Measurements from ENCODE around the gene KMT5B. TPM values are rescaled to one million over a fixed set of nuclear protein-coding genes. Genes with fewer than 3 reads are reported as not detected.
"Not testable (repeated sequence)": the region's sequence is repeated elsewhere in the genome, so short reads cannot be mapped to it uniquely, and the experiment has no call there.

KMT5B gene
- total RNA-seq, 1 experiment from 2014 or later: 35.1 TPM

DNA sequence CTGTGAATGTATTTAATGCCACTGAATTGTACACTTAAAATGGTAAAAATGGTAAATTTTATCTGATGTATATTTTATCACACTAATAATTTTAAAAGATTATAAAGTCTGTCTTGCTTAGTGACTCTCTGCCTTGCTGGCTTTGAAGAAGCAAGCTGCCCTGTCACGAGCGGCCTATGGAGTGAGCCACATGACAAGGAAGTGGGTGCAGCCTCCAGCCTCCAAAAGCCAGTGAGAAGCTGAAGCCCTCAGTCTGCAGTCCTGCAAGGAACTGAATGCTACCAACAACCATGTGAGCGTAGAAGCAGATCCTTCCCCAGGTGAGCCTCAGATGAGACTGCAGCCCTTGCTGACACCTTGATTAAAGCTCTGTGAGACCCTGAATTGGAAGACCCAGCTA is 38.7 kb upstream of the KMT5B start:
- ChIA-PET RAD21 (ENCODE audit: low non-redundant PET in 1 of 2, low total read pairs in 2 of 2, uncharacterized antibody in 2 of 2, unreplicated experiment in 2 of 2) (no interaction called here), POLR2A (no interaction called here), CTCF (no interaction called here)
- no peak overlapping the region for H2AFZ ChIP-seq (ENCODE audit: low read depth, low read length, poor library complexity, severe bottlenecking)
- H3K79me2 ChIP-seq (ENCODE audit: insufficient read depth, low read length): no peaks in the 10 kb centered on the region
- H3K9me3 ChIP-seq (ENCODE audit: control insufficient read depth in 1 of 2, insufficient read depth in 1 of 2, low read depth in 1 of 2, low read length in 2 of 2): no peaks in the 10 kb centered on the region
- DNase-seq (ENCODE audit: low read depth, low spot score) (no peak), ATAC-seq (no peak)
- no peak overlapping the region for H3K4me3 ChIP-seq (replicated peaks in 1 of 2; ENCODE audit: low read depth in 1 of 2, low read length in 2 of 2)
- H3K4me2 ChIP-seq (ENCODE audit: low read length): no peak overlapping the region
- intact Hi-C loops (cut with micrococcal nuclease): no loop called here
- H3K9me2 ChIP-seq (ENCODE audit: insufficient read depth): no peaks in the 10 kb centered on the region
- H4K20me1 ChIP-seq (ENCODE audit: insufficient read depth): no peaks in the 10 kb centered on the region
- peaks cover 0 to 3% of the 10 kb centered on the region in 2 experiments; a peak in 1 of 4 replicates for H3K4me1 ChIP-seq (ENCODE audit: control insufficient read depth in 1 of 2, insufficient read depth in 2 of 2, low read length in 2 of 2)
- no TSS peak for BruUV-seq (replicated peaks)
- H3K27ac ChIP-seq (ENCODE audit: low read depth, low read length): no peak overlapping the region
- TF ChIP-seq ELF1 (IDR thresholded peaks at IDR 0.05; ENCODE audit: borderline replicate concordance, low read depth) (no peak), SP1 (IDR thresholded peaks at IDR 0.05; ENCODE audit: low read depth) (no peak), CBX3 (IDR thresholded peaks at IDR 0.05; ENCODE audit: low read depth) (no peak), EGR1 (IDR thresholded peaks at IDR 0.05; ENCODE audit: low read depth) (no peak), RAD21 (IDR thresholded peaks at IDR 0.05; ENCODE audit: low read depth) (no peak), TCF7L2 (IDR thresholded peaks at IDR 0.05; ENCODE audit: borderline replicate concordance, extremely low read depth, insufficient read depth, insufficient read length) (no peak), POLR2A (IDR thresholded peaks at IDR 0.05; ENCODE audit: borderline replicate concordance, extremely low read depth, insufficient read depth, insufficient read length) (no peak)
- H3K27me3 ChIP-seq (ENCODE audit: insufficient read depth, low read length): no peaks in the 10 kb centered on the region
- H3K36me3 ChIP-seq (ENCODE audit: control insufficient read depth in 1 of 2, insufficient read depth in 2 of 2, low read length in 2 of 2): no peaks in the 10 kb centered on the region
- H3K9ac ChIP-seq (ENCODE audit: low read length): no peak overlapping the region

- CTCF ChIA-PET; ATAC-seq; H3K36me3 ChIP-seq (ENCODE audit: control insufficient read depth in 1 of 2, insufficient read depth in 2 of 2, low read length in 2 of 2); BruUV-seq (replicated peaks); H3K4me3 ChIP-seq (replicated peaks in 1 of 2; ENCODE audit: low read depth in 1 of 2, low read length in 2 of 2); H3K79me2 ChIP-seq (ENCODE audit: insufficient read depth, low read length); RAD21 ChIA-PET (ENCODE audit: low non-redundant PET in 1 of 2, low total read pairs in 2 of 2, uncharacterized antibody in 2 of 2, unreplicated experiment in 2 of 2); DNase-seq (ENCODE audit: low read depth, low spot score); H3K9me2 ChIP-seq (ENCODE audit: insufficient read depth); H3K4me1 ChIP-seq (ENCODE audit: control insufficient read depth in 1 of 2, insufficient read depth in 2 of 2, low read length in 2 of 2); H3K9ac ChIP-seq (ENCODE audit: low read length); POLR2A ChIA-PET; H3K27me3 ChIP-seq (ENCODE audit: insufficient read depth, low read length); H4K20me1 ChIP-seq (ENCODE audit: insufficient read depth); H3K9me3 ChIP-seq (ENCODE audit: control insufficient read depth in 1 of 2, insufficient read depth in 1 of 2, low read depth in 1 of 2, low read length in 2 of 2); H3K4me2 ChIP-seq (ENCODE audit: low read length); H3K27ac ChIP-seq (ENCODE audit: low read depth, low read length); H2AFZ ChIP-seq (ENCODE audit: low read depth, low read length, poor library complexity, severe bottlenecking); intact Hi-C loops (cut with micrococcal nuclease): not testable (repeated sequence)
These were observed 31.8 kb upstream of the KMT5B start for GRCh38 chr11:68244912-68245311.

DNA sequence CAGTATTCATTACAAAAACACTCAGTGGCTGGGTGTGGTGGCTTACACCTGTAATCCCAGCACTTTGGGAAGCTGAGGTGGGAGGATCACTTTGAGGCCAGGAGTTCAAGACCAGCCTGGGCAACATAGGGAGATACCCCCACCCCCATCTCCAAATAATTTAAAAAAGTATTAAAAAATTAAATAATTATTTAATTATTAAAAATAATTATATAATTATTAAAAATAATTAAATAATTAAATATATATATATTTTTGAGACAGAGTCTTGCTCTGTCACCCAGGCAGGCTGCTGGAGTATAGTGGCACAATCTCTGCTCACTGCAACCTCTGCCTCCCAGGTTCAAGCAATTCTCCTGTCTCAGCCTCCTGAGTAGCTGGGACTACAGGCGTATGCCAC is 30.8 kb upstream of the KMT5B start:
- intact Hi-C loops (cut with micrococcal nuclease); H3K79me2 ChIP-seq (ENCODE audit: insufficient read depth, low read length); CTCF ChIA-PET; ATAC-seq; H3K36me3 ChIP-seq (ENCODE audit: control insufficient read depth in 1 of 2, insufficient read depth in 2 of 2, low read length in 2 of 2); H3K4me3 ChIP-seq (replicated peaks in 1 of 2; ENCODE audit: low read depth in 1 of 2, low read length in 2 of 2); H3K27ac ChIP-seq (ENCODE audit: low read depth, low read length); DNase-seq (ENCODE audit: low read depth, low spot score); BruUV-seq (replicated peaks); POLR2A ChIA-PET; H3K4me2 ChIP-seq (ENCODE audit: low read length); H4K20me1 ChIP-seq (ENCODE audit: insufficient read depth); H3K4me1 ChIP-seq (ENCODE audit: control insufficient read depth in 1 of 2, insufficient read depth in 2 of 2, low read length in 2 of 2); H3K9ac ChIP-seq (ENCODE audit: low read length); H2AFZ ChIP-seq (ENCODE audit: low read depth, low read length, poor library complexity, severe bottlenecking); H3K27me3 ChIP-seq (ENCODE audit: insufficient read depth, low read length); H3K9me2 ChIP-seq (ENCODE audit: insufficient read depth); H3K9me3 ChIP-seq (ENCODE audit: control insufficient read depth in 1 of 2, insufficient read depth in 1 of 2, low read depth in 1 of 2, low read length in 2 of 2); RAD21 ChIA-PET (ENCODE audit: low non-redundant PET in 1 of 2, low total read pairs in 2 of 2, uncharacterized antibody in 2 of 2, unreplicated experiment in 2 of 2): not testable (repeated sequence)

Data from HCT116 (cell line).